Retinal pigment epithelial cell (primary cell): ENCODE measurements around the gene PPM1E.

ENCODE experiments used
- DNase-seq: peaks from one replicate; pipeline ENCODE4 v3.0.0-alpha.2; 2010; ENCODE audit warnings: low read depth
- H3K4me3 ChIP-seq: 2 replicates; pipeline ENCODE4 v1.5.1; 2011; ENCODE audit warnings: mild to moderate bottlenecking, low read length, control low read depth, moderate library complexity
- TF ChIP-seq, protein P1 (sequence below): conservative IDR thresholded peaks from 2 replicates; pipeline ENCODE4 v1.5.1; 2011; ENCODE audit warnings: low read depth, low read length, control low read depth, inconsistent platforms

The PPM1E gene

DNA sequence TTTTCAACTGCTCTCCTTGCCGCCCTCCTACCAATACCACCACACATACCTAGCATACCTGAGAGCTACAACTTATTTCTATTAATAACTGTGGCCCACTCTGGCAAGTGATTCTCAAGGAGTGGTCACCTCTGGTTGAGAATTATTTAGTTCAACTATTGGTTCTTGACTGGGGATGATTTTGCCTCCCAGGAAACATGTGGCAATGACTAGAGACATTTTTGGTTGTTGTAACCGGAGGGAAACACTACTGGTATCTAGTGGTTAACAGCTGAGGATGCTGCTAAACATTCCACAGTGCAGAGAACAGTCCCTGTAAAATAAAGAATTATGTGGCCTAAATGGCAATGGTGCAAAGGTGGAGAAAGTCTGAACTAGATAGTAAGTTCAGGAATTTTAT, 254.4 kb downstream of the PPM1E start:
- no peak overlapping the region for H3K4me3 ChIP-seq
- DNase-seq: no peak
- TF ChIP-seq, protein P1, sequence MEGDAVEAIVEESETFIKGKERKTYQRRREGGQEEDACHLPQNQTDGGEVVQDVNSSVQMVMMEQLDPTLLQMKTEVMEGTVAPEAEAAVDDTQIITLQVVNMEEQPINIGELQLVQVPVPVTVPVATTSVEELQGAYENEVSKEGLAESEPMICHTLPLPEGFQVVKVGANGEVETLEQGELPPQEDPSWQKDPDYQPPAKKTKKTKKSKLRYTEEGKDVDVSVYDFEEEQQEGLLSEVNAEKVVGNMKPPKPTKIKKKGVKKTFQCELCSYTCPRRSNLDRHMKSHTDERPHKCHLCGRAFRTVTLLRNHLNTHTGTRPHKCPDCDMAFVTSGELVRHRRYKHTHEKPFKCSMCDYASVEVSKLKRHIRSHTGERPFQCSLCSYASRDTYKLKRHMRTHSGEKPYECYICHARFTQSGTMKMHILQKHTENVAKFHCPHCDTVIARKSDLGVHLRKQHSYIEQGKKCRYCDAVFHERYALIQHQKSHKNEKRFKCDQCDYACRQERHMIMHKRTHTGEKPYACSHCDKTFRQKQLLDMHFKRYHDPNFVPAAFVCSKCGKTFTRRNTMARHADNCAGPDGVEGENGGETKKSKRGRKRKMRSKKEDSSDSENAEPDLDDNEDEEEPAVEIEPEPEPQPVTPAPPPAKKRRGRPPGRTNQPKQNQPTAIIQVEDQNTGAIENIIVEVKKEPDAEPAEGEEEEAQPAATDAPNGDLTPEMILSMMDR: no peak

DNA sequence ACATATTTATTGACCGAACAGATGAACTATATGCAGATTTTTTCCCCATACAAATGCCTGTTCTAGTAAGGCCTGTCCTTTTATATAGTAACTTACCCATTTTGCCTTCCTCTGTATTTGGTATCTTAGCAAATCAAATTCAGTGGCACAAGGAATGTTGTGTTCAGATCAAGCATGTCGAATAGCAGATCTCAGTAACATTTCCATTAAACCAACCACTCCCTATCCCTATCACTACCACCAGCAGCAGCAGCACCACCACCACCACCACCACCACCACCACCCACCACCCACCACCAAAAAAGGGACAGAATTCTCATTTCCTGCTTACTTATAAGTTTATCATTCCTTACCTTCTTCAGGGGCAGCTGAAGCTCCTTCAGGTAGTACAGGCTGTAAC, 256.3 kb downstream of the PPM1E start:
- DNase-seq: no peak
- no peak overlapping the region for H3K4me3 ChIP-seq
- TF ChIP-seq, protein P1: no peak

DNA sequence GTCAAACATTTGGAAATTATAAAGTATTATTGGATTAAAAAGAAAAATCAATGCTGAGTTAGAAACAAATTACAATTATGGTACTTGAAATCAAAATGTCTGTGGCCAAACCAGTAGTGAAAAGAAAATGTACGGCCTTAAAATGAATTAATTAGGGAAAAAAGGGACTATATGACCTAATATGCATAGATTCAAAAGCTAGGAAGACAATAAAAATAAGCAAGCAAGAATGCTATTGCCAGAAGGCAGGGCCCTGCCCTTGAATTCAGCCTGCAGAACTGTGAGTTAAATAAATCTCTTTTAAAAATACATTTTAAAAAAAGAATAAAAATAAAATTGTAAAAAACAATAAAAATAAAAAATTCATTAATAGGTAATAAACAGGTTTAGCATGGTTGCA, 262.4 kb downstream of the PPM1E start:
- no peak overlapping the region for H3K4me3 ChIP-seq
- TF ChIP-seq, protein P1: no peak
- no peak for DNase-seq

DNA sequence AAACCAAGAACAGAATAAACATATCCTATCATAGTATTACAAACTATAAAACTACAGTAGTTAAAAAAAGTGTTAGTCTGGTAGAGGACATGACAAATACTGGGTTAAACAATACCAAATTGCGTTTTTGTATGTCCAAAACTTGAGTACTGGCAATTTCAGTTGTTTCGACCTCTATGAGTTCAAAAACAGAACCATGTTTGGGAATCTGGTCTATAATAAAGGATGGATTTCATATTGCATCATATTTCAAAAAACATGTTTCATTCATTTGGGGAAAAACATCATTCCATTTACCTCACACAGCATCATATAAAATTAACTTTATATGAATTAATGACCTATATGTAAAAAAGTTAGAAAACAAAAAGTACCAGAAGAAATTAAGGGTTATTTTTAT, 269.3 kb downstream of the PPM1E start:
- H3K4me3 ChIP-seq: no peak overlapping the region
- DNase-seq: no peak
- TF ChIP-seq, protein P1: no peak

DNA sequence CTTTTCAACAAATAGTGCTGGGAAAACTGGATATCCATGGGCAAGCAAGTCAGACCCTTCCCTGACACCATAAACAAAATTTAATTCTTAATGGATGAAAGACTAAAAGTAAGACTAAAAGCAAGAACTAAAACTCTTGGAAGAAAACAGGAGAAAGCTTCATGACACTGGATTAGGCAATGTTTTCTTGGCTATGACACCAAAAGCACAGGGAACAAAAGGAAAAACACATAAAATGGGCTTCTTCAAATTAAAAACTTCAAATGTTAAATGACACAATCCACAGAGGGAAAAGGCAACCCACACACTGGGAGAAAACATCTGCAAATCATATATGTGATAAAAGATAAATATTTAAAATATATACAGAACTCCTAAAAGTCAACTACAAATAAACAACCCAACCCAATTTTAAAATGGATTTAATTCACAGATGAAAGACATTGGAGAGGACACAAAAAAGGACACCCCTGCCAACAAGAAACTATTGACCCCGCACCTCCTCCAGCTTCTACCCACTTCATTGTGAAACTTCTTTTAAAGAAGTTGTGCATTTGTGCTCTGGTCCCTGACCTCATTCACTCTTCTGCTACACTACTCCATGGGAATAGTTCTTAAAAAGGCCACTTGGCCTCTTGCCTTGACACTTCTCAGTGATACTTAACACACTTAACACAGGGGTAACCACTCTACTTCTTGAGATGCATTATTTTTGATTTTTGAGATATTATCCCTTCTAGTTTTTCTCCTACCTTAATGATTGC, 270.7 kb downstream of the PPM1E start:
- H3K4me3 ChIP-seq: no peak overlapping the region
- DNase-seq: no peak
- TF ChIP-seq, protein P1: no peak

DNA sequence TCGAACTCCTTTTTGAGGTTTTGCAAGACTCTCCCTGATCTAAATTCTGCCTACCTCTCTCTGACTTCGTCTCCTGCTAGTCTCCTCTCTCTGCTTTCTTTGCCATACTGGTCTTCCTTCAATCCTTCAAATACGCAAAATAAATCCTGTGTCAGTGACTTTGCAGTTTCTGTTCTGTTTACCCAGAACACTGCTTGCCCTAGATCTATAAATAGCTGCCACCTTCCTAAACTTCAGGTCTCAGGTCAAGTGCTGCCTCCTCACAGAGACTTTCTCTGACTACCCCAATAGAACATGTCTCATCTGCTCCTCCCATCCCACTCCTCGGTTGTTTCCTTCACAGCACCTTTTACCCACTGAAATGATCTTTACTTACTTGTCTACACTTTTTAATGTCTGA, 272.1 kb downstream of the PPM1E start:
- no peak for DNase-seq
- no peak overlapping the region for H3K4me3 ChIP-seq
- TF ChIP-seq, protein P1: no peak

DNA sequence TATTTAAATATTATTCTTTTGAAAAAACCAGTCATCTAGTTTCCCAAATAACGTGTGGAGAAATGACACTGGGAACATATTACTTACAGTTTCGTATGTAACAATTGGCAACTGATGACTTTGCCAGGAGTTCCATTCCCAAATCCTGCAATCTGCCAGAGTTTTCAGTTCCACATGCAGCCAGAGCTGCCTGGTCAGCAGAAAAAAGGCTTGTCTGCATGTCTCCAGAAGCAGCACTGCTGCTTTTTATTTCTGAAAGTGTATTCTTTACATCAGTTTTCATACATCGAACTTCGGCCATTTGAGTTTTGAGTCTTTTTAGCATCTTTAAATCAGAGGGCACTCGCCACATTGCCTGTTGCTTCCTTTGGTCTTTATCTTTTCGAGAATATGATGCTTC, 272.7 kb downstream of the PPM1E start:
- H3K4me3 ChIP-seq: no peak overlapping the region
- TF ChIP-seq, protein P1: no peak
- DNase-seq: no peak
